ENCODE measurements around the gene OLR1.
"Not testable (repeated sequence)": the region's sequence is repeated elsewhere in the genome, so short reads cannot be mapped to it uniquely, and the experiment has no call there.

Gene OLR1

DNA sequence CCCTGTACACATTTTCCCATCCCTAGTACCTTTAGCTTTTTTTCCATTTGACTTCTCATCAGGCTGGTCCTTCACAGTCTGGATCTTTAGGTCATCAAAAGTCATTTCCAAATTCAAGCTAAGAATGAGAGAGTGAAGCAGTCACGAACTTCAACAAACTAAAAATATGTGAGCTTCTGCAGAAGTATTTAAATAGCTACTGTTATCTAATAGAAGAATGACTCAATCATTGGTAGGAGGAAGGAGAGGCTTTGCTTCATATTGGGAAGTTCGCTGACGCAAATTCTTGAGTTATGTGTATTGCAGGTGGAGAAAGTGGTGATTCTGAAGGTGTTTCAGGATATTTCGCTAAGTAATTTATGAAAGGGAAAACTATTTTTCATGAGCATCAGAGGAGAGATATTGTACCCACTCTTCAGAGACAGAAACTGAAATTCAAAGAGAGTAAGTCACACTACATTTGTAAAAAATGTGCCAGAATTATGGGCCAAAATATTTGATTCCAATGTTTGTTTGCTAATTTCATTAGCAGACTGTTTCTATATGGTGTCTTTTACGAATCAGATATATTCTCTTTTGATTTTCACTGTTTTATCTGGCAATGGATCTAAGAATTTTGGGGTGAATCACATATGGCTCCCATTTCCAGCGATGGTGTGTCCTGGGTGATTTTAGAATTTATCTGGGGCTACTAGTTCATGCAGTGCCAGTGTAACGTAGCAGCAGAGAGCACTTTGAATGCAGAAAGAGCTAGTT, at the start of gene OLR1:
Gene OLR1 (minus strand): TSS at position 160 of the 756 bp plus-strand sequence. CDS start 55 bp downstream, at position 105.
- no peak for DNase-seq

DNA sequence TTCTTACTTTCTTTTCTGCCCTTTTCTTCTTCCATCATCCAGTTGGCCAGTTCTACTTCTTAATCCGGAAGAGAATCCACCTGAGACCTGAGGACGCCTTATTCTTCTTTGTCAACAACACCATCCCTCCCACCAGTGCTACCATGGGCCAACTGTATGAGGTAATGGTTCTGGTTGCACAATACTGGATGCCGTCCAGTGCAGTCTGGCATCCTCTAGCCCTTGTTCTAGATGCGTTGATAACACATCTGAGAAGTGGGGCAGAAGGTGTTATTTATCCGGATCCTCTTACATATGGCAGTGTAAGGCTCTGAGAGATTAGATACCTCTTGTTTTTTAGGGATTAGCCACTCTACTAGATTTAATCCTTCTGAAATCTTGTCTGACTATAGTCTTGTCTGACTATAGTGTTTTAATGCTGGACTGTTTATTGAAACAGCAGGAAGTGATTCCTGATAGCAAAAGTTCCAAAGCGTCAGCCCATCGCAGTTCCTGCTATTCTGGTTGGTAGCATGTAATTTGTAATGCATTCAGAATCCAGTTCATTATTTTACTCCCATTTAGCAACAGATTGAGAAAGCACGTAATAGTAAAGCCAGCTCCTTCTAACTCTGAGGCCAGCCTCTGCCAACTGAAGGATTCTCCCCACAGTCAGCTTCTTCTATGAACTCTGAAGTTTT, 48.6 kb upstream of the OLR1 start:
- no peak for DNase-seq

DNA sequence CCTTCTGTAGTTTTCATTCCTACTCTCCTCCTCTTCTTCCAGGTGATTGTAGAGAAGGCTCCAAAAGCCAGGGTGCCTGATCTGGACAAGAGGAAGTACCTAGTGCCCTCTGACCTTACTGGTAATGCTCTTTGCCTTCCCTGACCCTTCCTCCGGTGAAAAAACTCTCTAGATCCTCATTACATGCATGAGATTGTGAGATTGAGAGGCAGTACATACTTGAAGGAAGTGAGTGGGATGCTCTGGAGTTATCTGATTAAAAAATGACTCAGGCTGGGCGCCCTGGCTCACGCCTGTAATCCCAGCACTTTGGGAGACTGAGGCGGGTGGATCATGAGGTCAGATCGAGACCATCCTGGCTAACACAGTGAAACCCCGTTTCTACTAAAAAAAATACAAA, 46.1 kb upstream of the OLR1 start:
- no peak for DNase-seq

DNA sequence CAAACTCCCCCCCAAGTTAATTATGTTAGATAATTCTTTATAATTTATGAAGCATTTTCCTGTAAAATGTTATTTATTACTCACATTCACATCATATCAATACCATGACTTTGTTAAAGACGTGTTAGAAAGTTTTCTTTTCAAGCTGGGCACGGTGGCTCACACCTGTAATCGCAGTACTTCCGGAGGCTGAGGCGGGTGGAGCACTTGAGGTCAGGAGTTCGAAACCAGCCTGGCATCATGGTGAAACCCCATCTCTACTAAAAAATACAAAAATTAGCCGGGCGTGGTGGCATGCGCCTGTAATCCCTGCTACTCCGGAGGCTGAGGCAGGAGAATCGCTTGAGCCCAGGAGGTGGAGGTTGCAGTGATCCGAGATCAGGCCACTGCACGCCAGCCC, 44.0 kb upstream of the OLR1 start:
- DNase-seq, result peak; percentile 53

DNA sequence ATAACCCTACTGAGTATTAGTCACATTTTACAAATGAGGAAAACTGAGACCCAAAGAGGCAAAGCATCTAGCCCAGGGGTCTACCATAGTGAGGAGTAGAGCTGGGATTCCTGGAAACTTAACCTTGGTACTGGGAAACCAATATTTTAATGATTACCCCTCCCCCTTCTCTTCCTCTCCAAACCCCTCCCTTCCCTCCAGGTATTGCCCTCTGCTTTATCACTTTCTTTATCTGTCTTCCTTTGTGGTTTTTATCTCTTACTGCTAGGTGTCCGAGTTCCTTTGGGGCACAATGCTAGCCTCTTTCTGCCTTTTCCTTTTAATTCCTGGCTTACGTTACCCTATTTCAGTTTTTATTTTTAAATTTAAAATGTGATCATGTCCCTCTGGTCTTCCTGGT, 43.5 kb upstream of the OLR1 start:
- peak; percentile 36 for DNase-seq

DNA sequence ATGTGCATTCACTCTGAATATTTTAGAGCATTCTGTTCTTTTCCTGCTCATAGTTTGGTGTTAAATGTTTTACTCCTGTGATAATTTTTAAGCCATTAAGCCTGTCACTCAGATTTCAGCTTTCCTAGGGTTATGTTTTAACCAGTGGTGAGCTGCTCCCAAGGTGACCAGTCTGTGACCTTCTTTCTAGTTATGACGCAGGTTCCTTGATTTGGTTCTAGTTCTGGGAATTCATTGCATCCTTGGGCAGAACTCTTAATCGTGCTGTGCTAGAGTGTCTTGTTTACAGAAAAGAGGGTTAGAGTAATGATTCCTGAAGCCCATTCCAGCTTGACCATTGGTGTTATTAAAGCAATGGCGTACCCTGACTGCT, 42.9 kb upstream of the OLR1 start:
- no peak for DNase-seq

DNA sequence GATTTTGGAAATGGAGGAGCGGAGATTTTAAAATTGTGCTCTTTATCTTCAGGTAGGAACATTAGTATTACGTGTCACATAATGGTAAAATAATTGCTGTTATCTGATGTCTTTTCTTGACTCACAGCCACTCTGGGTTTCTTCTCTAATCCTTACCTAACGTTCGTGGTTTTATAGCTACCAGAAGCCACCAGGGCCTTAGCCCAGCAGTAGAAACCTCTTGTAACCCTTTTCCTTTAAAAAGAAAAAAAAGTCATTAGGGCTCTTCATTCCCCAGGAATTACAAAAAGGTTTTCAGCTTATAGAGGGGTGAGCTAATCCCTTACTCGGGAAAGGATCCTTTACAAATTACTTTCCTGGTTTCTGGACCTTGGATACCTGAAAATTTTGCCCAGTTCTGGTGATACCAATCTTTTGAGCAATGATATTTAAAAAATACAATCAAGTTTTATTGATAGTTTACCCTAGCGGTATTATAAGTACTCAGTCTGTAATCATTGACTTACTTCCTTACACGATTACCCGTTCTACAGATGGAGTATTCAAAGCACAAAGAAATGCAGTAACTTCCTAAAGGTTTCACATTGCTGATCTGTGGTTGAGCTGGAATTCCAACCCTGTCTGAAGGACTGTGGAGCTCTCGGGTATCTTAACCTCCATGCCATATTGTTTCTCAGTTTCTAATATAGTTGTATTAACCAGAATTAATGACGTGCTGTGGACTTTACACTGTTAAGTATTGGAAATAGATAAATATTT, 42.4 kb upstream of the OLR1 start:
- peak; percentile 20 for DNase-seq

DNA sequence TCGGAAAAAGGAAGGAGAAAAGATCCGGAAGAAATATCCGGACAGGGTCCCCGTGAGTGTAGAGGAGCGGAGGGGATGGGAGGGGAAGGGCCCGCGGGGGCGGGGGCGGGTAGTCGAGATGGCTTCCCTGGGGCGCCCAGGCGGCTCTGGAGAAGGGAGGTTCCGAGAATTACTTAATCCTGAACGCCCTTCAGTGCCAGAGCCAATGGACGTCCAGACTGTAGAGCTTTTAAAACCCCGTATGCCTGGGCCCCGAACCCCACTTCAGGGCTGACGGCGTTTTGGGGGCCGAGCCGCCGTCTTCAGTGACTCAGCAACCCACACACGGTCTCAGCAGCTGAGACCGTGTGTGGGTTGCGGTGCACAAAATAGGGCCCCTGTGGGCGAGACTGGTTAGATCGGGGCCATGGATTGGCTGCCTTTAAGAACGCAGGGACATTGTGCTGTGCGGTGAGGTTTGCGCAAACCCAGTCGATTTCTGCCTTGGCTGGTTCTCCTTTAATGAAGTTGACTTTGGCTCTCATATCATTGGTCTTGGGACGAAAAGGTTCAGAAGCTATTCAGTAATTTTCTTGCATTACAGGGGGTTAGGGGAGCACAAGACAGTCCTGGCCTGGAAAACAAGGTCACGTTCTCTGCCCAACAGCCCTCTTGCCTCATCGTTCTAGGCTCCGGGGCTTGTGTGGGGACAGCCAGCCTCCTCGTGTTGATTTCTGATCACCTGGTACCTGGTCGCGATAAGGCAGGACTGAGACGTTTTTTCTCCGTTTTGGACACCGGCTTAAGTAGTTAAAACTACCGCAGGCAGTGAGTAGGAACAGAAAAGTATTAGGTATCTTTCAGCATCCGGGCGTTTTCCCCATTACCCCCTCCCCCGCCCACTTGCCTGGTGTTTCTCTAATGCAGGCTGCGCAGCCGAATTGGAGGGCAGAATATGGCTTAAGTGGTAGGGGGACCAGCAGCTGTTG, 41.5 kb upstream of the OLR1 start:
- DNase-seq, result peak; percentile 87

DNA sequence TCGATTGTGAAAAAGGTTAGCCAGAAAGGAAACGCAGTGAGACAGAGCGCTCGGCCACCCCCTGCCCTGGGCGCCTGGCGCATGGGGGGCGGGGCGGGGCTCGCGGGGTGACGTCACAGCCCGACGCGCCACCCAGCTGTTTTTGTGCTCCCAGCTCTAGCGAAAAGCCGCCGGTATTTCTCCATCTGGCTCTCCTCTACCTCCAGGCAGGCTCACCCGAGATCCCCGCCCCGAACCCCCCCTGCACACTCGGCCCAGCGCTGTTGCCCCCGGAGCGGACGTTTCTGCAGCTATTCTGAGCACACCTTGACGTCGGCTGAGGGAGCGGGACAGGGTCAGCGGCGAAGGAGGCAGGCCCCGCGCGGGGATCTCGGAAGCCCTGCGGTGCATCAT, 40.8 kb upstream of the OLR1 start, which contains the start of gene GABARAPL1:
Gene GABARAPL1 (plus strand): TSS at position 139 of the 393 bp plus-strand sequence. CDS start 253 bp downstream, at position 392.
- peak; percentile 87 for DNase-seq

DNA sequence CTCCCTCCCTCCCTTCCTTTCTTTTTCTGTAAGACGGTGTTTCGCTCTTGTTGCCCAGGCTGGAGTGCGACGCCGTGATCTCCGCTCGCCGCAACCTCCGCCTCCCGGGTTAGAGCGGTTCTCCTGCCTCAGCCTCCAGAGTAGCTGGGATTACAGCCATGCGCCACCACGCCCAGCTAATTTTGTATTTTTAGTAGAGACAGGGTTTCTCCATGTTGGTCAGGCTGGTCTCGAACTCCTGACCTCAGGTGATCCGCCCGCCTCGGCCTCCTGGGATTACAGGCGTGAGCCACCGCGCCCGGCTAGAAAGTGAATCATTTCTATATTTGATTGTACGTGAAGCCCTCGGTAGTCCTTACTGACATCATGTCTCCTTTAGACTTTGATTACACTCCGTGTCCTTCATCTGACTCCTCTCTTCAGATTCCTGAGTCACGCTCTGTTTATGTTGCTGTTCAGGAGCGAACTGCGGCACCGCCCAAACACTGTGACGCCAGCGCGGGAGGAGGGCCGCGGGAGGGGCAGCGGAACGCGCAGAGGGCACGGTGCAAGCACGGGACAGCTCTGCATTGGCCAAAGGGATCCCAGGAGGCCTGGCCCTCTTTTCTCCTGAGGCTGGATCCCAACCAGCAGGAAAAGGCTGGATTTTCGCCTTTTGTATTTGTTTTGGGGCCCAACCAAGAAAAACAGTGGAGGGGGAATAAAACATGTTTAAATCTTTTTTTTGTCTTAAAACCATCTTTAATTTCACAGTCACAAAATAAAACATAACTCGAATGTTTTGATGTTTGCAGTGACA, 40.2 kb upstream of the OLR1 start:
- DNase-seq, result peak; percentile 89

DNA sequence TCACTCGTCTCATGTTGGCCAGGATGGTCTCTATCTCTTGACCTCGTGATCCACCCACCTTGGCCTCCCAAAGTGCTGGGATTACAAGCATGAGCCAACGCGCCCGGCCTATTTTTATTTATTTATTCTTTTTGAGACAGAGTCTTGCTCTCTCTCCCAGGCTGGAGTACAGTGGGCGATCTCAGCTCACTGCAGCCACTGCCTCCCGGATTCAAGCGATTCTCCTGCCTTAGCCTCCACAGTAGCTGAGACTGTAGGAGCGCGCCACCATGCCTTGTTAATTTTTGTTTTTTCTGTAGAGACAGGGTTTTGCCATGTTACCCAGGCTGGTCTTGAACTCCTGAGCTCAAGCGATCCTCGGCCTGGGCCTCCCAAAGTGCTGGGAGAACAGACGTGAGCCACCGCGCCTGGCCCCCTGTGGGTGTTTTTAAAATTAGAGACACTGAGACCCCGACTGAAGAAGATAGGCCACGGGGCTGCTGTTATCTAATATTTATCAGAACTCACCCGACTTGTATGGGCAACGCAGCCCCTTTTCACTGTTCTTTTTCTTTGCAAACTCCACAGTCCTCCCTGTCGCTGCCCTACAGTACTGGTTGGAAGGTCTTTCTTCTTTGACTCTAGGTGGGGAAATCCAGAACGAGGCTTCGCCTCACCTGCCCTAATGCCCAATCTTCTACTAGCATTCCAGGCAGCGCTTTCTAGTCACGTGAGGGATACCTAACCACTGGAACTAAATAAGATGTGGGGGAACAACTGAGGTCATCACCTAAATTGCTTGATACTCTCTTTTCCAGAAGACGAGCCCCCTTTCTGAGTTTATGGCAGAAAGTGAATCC, 39.4 kb upstream of the OLR1 start:
- no peak for DNase-seq

DNA sequence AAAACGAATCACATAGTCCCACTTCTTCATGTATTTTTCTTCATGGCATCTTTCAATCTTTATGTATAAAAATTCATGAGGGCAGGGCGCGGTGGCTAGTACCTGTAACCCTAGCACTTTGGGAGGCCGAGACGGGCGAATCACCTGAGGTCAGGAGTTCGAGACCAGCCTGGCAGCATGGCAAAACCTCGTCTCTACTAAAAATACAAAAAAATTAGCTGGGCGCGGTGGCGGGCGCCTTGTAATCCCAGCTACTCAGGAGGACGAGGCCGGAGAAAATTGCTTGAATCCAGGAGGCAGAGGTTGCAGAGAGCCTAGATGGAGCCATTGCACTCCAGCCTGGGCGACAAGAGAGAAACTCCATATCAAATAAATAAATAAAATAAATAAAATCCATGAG, 38.3 kb upstream of the OLR1 start:
- no peak for DNase-seq

DNA sequence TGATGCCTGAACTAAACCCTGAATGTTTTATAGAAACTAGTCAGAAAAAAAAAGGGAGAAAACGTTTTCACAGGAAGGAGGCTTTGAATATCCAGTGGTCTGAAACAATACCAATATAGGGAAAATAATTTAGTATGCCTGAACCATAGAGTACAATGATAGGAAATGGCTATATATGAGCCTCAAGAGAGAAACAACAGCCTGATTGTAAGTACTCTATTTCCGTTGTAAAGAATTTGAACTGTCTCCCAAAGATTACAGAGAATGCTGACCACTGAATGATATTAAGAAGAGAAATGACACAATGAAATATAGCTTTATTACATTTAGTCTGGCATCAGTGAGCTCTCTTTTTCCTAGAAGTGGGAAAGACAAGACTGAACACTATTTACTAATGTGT, 35.2 kb upstream of the OLR1 start:
- no peak for DNase-seq

DNA sequence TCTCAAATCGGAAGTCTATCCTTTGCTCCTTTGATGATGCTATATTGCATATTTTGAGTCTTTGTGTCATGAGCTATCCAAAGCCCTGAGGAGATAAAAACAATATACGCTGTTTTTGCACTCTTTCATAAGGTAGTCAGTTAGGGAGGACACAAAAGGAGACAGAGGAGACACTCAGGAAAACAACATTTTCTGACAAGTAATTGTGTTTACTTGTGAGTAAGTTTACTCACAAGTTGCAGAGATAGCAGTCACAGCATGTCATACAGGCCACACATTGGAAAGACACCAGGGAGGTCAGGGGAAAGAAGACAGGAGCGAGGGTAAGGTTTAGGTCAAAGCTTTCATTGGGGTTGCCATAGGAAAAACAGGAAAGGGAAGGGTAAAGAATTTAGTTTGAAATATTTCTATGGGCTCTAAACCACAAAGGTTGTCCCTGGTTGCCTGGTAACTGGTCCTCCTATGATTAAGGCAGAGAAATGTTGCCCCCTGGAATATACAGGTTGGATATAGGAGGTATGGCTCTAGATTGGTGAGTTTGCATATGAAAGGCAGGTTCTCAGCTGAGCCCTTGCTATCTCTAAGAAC, 33.4 kb upstream of the OLR1 start:
- no peak for DNase-seq

DNA sequence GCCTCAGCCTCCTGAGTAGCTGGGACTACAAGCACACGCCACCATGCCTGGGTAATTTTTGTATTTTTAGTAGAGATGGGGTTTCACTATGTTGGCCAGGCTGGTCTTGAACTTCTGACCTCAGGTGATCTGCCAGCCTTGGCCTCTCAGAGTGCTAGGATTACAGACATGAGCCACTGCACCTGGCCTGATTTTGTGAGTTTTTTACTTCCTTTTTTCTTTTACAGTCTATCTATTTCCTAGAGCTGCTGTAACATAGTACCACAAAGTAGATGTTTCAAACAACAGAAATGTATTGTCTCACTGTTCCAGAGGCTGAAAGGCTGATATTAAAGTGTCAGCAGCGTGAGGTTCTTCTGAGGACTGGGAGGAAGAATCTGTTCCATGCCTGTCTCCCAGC, 32.6 kb upstream of the OLR1 start:
- not testable (repeated sequence) for DNase-seq

DNA sequence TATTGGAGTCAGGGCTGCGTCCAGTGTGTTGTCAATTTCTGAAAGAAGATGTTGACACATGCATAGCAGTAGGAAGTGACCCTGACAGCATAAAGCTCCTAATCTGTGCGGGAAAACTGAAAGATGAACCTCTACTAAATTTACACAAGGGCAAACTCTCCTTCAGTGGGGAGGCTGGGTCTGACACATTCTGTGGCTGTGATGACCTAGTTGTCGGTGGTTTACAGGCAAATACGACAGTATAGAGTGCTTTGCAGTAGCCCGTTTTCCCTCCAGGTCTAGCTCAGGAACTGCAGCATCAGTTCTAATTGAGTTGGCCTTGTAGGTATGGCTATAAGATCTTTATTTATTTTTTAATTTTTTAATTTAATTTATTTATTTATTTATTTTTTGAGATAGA, 25.9 kb upstream of the OLR1 start:
- no peak for DNase-seq

DNA sequence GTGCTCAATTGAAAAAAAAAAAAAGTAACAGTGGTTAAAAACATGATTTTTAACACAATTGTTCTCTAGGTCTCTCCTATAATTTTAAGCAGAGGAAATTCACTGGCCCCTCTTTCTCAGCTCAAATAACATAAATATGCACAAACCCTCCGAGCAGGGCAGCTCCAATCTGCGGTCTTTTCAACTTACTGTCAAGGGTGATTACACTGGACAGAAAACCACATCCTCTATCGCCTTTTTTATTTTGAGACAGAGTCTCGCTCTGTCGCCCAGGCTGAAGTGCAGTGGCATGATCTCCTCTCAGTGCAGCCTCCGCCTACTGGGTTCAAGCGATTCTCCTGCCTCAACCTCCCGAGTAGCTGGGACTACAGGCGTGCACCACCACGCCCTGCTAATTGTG, 24.3 kb upstream of the OLR1 start:
- peak; percentile 14 for DNase-seq

DNA sequence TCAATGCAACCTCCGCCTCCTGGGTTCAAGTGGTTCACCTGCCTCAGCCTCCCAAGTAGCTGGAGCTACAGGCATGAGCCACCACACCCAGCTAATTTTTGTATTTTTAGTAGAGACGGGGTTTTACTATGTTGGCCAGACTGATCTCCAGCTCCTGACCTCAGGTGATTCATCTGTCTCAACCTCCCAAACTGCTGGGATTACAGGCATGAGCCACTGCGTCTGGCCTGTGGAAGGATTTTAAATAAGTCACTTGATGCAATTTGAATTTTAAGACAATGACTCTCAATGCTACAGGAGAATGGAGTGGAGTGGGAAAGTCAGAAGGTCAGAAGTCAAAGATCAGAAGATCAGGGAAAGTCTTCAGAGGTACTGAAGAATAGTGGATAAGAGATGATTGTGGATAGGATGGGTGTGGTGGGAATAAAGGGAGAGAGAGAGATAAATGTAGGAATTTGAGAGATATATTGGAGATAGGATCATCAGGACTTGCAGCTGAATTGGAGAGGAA, 22.3 kb upstream of the OLR1 start:
- no peak for DNase-seq

DNA sequence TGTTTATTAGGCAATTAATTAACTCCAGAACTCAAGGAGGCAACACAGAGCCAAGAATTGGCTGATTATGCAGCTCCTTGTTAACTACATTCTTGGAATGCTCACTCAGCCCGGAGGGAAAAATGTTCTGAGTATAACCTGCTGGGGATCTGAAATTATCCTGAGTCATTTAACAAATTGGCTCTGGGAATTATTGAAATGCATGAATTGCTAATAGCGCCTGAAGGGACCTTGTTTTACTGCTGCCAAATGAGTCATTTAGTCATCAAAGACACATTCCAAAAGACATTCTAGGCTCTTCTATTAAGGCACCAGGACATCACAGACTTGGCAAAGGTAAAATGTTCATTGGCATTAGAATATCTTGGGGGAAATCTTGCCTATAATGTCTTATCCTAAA, 19.9 kb upstream of the OLR1 start:
- DNase-seq, result no peak

Measured in CD4-positive, alpha-beta T cell treated with Interleukin-21 for 1 hour (primary cell).